ENCODE data around the gene CAPG.

GRCh38 chr2:85377083-85377482 is 33.1 kb downstream of the CAPG start:
- TF ChIP-seq CTCF (IDR thresholded peaks at IDR 0.05) (no peak), EP300 (IDR thresholded peaks at IDR 0.05) (no peak)

Measured in upper lobe of left lung (tissue), 4 donors.